ENCODE measurements around the gene PLK2. TPM values are rescaled to one million over a fixed set of nuclear protein-coding genes. Genes with fewer than 3 reads are reported as not detected.

PLK2 gene
- polyA plus RNA-seq, 1 experiment: 21.7 TPM

GRCh38 chr5:58503390-58504046, 43.6 kb upstream of the PLK2 start:
- Histone ChIP-seq H3K36me3 (ENCODE audit: control insufficient read depth, insufficient read depth, low read length) (no peaks in the 10 kb centered on the region), H3K4me3 (ENCODE audit: low read depth, low read length) (no peak overlapping the region), H3K27me3 (ENCODE audit: control insufficient read depth, insufficient read depth, low read length) (peaks cover 1% of the 10 kb centered on the region; the same call in 1 of the 2 replicates)
- ChIA-PET POLR2A (no interaction called here), CTCF (interaction anchor here (0.7 kb wide), 1 partner anchor 9 kb away, joined by 3 read pairs; no protein-coding TSS in a partner anchor)
- no peak for DNase-seq (ENCODE audit: low read depth)
- TF ChIP-seq CTCF (IDR thresholded peaks at IDR 0.05; ENCODE audit: insufficient read depth, low read depth, low read length): no peak

GRCh38 chr5:58501778-58502417, 42.0 kb upstream of the PLK2 start:
- Histone ChIP-seq H3K4me3 (ENCODE audit: low read depth, low read length) (no peak overlapping the region), H3K36me3 (ENCODE audit: control insufficient read depth, insufficient read depth, low read length) (no peaks in the 10 kb centered on the region), H3K27me3 (ENCODE audit: control insufficient read depth, insufficient read depth, low read length) (peaks cover 1% of the 10 kb centered on the region; the same call in 1 of the 2 replicates)
- ChIA-PET POLR2A (no interaction called here), CTCF (no interaction called here)
- no peak for TF ChIP-seq CTCF (IDR thresholded peaks at IDR 0.05; ENCODE audit: insufficient read depth, low read depth, low read length)
- no peak for DNase-seq (ENCODE audit: low read depth)

DNA sequence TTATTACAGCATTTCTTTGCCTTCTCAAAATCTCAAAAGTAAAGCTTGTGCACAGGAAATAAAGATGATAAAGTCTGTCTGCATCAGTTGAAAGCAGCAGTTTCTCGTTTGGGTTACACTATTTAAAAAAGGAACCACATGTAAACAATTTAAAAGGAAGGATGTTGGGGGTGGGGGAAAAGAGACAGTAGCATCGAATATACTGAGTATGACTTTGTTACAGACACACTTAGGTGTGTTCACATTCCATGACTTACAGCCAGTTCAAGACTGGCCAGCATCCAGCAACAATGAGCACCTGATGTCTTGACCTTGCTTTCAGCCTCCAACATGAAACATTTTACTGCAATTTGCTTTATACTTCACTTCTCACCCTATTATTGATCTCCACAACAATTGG, 40.1 kb upstream of the PLK2 start:
- ChIA-PET POLR2A (no interaction called here), CTCF (interaction anchor here (0.9 to 1.7 kb wide), 2 partner anchors 347 to 350 kb away, joined by 3 to 9 read pairs; no protein-coding TSS in a partner anchor)
- no peak overlapping the region for H3K4me3 ChIP-seq (ENCODE audit: low read depth, low read length)
- peaks cover 1% of the 10 kb centered on the region; the same call in 1 of the 2 replicates for H3K27me3 ChIP-seq (ENCODE audit: control insufficient read depth, insufficient read depth, low read length)
- no peak for DNase-seq (ENCODE audit: low read depth)
- H3K36me3 ChIP-seq (ENCODE audit: control insufficient read depth, insufficient read depth, low read length): no peaks in the 10 kb centered on the region
- no peak for TF ChIP-seq CTCF (IDR thresholded peaks at IDR 0.05; ENCODE audit: insufficient read depth, low read depth, low read length)

GRCh38 chr5:58499231-58499630, 39.3 kb upstream of the PLK2 start:
- H3K4me3 ChIP-seq (ENCODE audit: low read depth, low read length): no peak overlapping the region
- CTCF ChIA-PET: interaction anchor here (0.9 to 1.7 kb wide), 5 partner anchors 11 to 351 kb away, joined by 3 to 9 read pairs (median 4); no protein-coding TSS in a partner anchor

More at GRCh38 chr5:58499231-58499630, 39.3 kb upstream of the PLK2 start:
- POLR2A ChIA-PET: no interaction called here
- no peaks in the 10 kb centered on the region for H3K36me3 ChIP-seq (ENCODE audit: control insufficient read depth, insufficient read depth, low read length)
- H3K27me3 ChIP-seq (ENCODE audit: control insufficient read depth, insufficient read depth, low read length): peaks cover 1% of the 10 kb centered on the region; the same call in 1 of the 2 replicates
- no peak for TF ChIP-seq CTCF (IDR thresholded peaks at IDR 0.05; ENCODE audit: insufficient read depth, low read depth, low read length)
- DNase-seq (ENCODE audit: low read depth): no peak

Data from BJ (cell line).